Measurements from ENCODE around the gene TRMT61B.

TRMT61B gene

GRCh38 chr2:28870146-28870891 is at the start of gene TRMT61B:
Gene TRMT61B, minus strand, starts transcription at chr2:28870309. Its CDS starts 32 bp downstream, at chr2:28870277.
- DNase-seq (ENCODE audit: low read depth in 2 of 2), result peak; percentile 93 to 96

- no peak for DNase-seq (ENCODE audit: low read depth in 2 of 2)
Observed at GRCh38 chr2:28915939-28916338, 45.8 kb upstream of the TRMT61B start.

DNA sequence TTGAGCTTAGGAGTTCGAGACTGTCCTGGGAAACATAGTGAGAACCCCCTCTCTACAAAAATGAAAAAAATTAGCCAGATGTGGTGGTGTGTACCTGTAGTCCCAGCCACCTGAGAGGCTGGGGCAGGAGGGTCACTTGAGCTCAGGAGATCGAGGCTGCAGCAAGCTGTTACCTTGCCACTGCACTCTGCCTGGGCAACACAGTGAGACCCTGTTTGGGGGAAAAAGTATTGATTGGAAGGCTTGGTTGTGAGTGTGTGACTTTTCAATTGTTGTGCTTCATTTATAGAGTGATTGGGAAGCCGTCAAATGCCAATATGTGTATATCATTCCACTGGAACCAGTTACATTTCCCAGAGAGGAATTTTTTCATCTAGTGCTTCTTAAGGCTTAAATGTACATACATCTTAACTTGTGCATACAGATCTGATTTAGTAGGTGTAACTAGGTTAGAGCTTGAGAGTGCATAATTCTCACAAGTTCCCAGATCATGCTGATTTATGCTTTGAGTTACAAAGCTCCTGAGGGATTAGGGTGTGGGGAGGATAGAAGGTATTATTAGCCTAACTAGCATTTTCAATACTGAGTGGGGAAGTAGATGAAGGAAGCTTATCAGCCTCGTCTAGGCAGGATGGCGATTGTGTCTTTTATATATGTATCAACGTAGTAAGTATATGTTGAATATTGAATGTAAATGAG is 39.7 kb upstream of the TRMT61B start:
- no peak for DNase-seq (ENCODE audit: low read depth in 2 of 2)

- DNase-seq (ENCODE audit: low read depth in 2 of 2), result no peak
Observed at GRCh38 chr2:28908172-28908571, 38.1 kb upstream of the TRMT61B start.

- DNase-seq (ENCODE audit: low read depth in 2 of 2), result no peak
Observed at GRCh38 chr2:28906821-28907220, 36.7 kb upstream of the TRMT61B start.

DNA sequence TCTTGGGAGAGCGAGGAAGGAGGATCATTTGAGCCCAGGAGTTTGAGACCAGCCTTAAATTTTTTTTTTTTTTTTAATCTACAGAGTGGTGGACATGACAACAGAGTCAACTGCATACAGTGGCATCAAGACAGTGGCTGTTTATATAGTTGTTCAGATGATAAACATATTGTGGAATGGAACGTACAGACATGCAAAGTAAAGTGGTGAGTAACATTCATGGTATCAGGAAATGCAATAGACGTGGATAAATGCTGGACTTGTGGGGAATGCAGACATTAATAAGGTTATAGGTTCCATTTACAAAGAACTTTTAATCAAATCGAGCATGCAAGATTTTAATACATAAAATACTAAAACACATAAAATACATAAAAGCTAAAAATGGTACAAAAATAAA is 36.3 kb upstream of the TRMT61B start:
- DNase-seq (ENCODE audit: low read depth in 2 of 2), result no peak

- DNase-seq (ENCODE audit: low read depth in 2 of 2), result no peak
Observed at GRCh38 chr2:28905533-28905932, 35.4 kb upstream of the TRMT61B start.

- no peak for DNase-seq (ENCODE audit: low read depth in 2 of 2)
Observed at GRCh38 chr2:28904802-28905457, 34.8 kb upstream of the TRMT61B start.

DNA sequence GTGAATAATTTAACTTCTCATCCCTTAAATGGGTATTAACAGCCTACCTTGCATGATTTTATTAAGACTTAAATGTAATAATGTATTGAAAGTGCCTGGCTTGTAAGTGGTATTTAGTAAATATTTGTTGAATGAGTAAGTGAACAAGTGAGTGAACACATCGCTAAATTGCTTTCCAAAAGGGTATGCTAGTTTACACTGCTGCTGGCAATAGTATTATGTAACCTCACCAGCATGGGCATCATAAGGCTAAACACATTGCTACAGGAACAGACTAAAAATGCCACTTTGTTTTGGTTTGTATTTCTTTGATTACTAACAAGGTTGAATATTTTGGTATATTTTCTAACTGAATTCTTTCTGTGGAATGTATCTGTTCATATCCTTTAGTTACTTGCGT is 34.2 kb upstream of the TRMT61B start:
- DNase-seq (ENCODE audit: low read depth in 2 of 2), result no peak

DNA sequence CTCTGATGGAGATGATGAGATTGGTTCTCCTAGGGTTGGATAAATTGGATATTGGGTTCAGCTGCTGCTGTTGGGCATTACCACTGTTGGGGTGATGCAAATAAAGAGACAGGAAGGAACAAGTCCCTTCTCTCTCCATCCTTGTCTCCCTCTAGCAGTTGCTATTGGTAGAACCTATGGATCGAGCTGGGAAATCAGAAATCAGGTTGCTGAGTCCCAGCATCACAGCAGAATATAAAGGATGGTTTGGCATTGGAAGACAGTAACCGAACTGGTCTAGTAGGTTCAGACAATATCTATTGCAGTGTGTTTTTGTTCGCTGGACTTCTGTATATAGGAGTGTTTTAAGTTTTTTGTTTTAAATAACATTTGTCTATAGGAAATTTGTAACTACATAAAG is 32.5 kb upstream of the TRMT61B start:
- DNase-seq (ENCODE audit: low read depth in 2 of 2), result no peak

GRCh38 chr2:28901841-28902240 is 31.7 kb upstream of the TRMT61B start:
- no peak for DNase-seq (ENCODE audit: low read depth in 2 of 2)

DNA sequence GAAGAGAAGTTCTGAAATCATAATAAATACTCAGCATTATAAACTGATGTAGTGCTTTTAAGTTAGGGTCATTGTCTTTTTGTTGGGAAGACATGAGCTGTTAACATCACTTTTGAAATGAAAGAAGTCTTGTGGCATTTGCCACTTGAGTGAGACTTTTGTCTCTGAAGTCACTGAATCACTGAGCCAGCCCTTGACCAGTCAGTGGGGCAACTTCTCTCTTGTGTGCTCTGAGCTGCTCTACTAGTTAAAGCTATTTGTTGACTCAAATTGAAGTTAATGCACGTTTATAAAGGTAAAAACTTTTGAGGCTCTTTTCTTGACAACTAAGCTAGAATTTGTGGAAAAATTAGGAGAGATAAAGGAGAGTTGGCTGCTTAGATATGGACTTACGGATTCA is 31.1 kb upstream of the TRMT61B start:
- DNase-seq (ENCODE audit: low read depth in 2 of 2), result no peak

- DNase-seq (ENCODE audit: low read depth in 2 of 2), result no peak
Observed at GRCh38 chr2:28898048-28898447, 27.9 kb upstream of the TRMT61B start.

DNA sequence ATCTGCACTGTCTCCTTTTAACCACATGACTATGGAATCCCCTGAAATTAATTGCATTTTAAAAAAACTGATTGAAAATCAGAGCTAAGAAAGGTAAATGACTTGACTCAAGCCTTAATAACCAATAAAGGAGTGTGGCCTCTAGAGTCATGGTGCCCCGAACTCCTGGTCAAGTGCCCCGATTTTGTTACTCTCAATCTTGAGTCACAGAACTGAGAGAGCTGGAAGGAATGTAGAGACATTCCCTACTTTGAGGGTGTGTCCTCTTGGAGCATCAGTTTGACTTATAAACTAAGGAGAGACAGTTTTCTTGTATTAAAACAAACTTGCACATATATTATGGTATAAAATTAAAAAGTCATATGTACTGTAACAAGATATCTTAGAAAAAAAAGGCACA is 26.8 kb upstream of the TRMT61B start:
- no peak for DNase-seq (ENCODE audit: low read depth in 2 of 2)

DNA sequence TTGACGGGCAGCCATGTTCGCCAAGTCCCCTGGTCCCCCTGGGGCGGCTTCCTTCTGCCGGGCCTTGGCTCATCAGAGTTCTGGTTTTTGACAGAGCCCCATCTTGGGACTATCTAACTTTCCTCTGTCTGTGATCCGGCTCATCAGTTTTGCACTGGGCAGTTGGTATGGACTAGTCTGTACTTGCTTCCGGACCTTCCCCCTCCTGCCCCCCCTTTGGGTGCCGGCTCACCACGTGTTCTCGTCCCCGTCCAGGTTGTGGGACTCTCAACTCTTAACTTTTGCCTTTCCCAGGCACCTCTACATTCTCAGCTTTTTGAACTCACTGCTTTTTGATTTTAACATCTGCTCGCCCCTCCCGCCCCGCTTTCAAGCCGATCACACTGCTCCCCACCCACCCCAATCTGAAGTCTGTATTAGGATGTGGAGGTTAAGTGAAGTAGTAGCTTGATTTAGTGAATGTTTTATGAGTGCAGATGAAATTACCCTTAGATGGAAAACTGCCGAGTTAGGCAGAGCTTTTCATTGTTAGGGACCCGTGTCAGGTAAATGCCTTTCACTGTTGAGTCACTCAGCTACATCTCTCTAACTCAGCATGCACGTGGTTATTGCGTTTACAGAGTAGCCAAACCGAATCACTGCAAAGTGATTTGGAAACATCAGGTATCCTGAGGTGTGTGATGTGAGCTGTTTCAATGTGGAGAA is 25.2 kb upstream of the TRMT61B start:
- peak; percentile 27 to 31 for DNase-seq (ENCODE audit: low read depth in 2 of 2)

- peak; percentile 96 to 99 for DNase-seq (ENCODE audit: low read depth in 2 of 2)
Observed at GRCh38 chr2:28894470-28895188, 24.5 kb upstream of the TRMT61B start, which contains the start of gene WDR43. Gene WDR43, plus strand, starts transcription at chr2:28894667. Its CDS starts 32 bp downstream, at chr2:28894699.

GRCh38 chr2:28893488-28893887 is 23.4 kb upstream of the TRMT61B start:
- no peak for DNase-seq (ENCODE audit: low read depth in 2 of 2)

DNA sequence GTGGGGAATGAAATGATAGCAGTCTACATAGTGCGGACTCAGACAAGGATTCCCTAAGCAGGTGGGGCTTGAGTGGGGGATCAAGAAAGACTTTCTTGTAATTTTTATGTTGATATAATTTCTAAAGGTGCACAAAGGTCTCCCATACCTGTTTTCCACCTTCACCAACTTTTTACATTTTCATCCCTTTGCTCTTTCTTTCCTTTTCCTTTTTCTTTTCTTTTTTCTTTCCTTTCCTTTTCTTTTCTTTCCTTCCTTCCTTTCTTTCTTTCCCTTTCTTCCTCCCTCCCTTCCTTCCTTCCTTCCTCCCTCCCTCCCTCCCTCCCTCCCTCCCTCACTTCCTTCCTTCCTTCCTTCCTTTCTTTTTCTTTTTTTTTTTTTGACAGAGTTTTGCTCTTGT is 10.1 kb upstream of the TRMT61B start:
- DNase-seq (ENCODE audit: low read depth in 2 of 2), result no peak

GRCh38 chr2:28871620-28872019 is 1.5 kb upstream of the TRMT61B start:
- DNase-seq (ENCODE audit: low read depth in 2 of 2), result no peak

DNA sequence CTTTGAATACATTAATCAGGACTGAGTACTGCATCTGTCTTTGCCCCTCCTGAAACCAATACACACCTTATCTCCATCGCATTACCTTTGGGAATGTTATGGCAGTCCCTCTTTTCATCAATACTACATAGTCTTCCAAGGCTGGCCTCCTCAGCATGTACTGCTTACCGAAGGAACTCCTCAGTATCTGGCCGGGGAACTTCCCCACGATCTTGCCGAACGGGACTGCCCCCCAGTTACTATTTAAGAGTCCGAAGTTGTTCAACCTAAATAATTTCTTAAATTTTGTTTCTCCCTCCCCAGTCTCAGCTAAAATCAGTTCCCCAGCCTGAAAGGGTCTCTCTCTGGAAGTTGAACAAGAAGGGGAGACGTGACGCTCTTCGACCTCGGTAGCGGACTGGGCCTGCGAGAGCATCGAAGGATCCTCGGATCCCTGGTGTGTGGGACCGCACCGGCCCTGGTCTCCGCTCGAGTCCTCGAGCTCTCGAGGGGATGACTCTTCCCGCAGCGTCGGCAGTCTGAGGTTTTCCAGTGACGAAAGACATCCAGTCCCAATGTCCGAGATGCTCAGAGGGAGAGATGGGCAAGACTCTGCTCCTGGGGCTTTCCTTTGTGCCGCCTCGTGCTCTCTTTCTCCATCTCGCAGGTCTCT is 489 bp downstream of the TRMT61B start:
- peak in 1 of 2 donors; percentile 6 for DNase-seq (ENCODE audit: low read depth in 2 of 2)

DNA sequence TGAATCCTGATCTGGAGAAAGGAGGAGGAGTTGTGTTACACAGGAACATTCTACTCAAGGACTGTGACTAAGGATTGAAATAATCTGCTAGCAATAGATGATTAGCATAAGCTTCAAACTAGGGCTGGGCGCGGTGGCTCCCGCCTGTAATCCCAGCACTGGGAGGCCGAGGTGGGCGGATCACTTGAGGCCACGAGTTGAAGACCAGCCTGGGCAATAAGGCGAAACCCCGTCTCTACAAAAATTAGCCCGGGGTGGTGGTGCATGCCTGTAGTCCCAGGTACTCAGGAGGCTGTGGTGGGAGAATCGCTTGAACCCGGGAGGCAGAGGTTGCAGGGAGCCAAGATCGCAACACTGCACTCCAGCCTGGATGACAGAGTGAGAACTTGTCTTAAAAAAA is 1.5 kb downstream of the TRMT61B start:
- no peak for DNase-seq (ENCODE audit: low read depth in 2 of 2)
